ENCODE data around the gene GAL3ST3. TPM values are rescaled to one million over a fixed set of nuclear protein-coding genes. Genes with fewer than 3 reads are reported as not detected.

Gene GAL3ST3
- total and polyA plus RNA-seq, 2 of the 8 experiments (the other 6 are each of a cell fraction or from before 2014, with no cell fraction given) = 21.1 to 21.4 TPM

DNA sequence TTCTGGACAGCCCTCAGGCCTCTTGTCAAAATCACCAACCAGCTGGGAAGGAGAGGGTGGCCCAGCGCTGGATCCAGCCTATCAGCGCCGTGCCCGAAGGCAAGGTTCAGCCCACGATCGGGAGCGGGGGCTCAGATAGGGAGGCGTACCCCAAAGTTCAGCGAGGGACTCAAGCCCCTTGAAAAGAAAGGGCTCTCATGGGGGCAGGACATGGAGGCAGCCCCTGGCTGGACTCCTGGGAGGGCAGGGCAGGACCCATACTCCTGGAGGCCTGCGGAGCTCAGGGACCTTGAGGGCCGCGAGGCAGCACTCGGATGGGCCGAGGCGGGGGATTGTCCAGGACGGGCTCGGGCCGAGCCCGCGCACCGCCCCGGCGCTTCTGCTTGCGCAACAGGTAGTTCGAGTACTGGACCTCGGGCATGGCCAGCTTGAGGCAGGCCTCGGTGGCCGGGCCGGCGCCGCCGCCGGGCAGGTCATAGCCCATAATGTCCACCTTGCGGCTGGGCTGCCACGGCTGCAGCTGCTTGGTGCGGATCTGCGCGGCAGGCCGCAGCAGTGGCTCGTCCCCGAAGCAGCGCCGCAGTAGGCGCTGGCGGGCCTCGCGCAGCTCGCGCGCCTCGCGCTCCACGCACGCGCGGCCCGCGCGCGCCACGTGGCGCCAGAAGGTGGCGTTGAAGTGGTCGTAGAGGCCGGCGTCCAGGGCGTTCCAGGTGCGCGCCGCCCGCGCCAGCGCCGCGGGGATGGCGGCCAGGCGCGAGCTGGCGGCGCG is 6.5 kb downstream of the GAL3ST3 start:
- Histone ChIP-seq H4K8ac (ENCODE audit: extremely low read depth, insufficient read depth, low read length) (no peak overlapping the region), H3K79me1 (ENCODE audit: low read depth, low read length) (peaks cover 3% of the 10 kb centered on the region), H3K18ac (ENCODE audit: extremely low read depth, low read length) (no peak overlapping the region), H2BK20ac (ENCODE audit: low read length) (no peak overlapping the region), H2BK15ac (ENCODE audit: low read length) (no peak overlapping the region), H2BK12ac (ENCODE audit: low read depth, low read length) (no peak overlapping the region), H3K4ac (replicated peaks; ENCODE audit: insufficient read length, low read depth, low read length) (no peak overlapping the region), H4K20me1 (replicated peaks in 1 of 2; ENCODE audit: control insufficient read depth in 1 of 2, insufficient read depth in 2 of 2, low read length in 2 of 2) (peaks cover 0 to 2% of the 10 kb centered on the region in 2 experiments), H4K5ac (ENCODE audit: insufficient read length, low read depth, low read length) (no peak overlapping the region), H3K27ac (ENCODE audit: low read depth, low read length) (no peak overlapping the region), H3K36me3 (ENCODE audit: control insufficient read depth in 2 of 4, insufficient read depth in 4 of 4, low read length in 3 of 4) (peaks cover 0 to 17% (median 8%) of the 10 kb centered on the region in 4 experiments; a peak in 5 of 8 replicates), H4K91ac (replicated peaks; ENCODE audit: insufficient read length, low read length) (no peak overlapping the region), H3K14ac (ENCODE audit: insufficient read length) (no peak overlapping the region), H3K4me1 (replicated peaks in 1 of 4; ENCODE audit: control insufficient read depth in 3 of 4, insufficient read depth in 4 of 4, low read length in 3 of 4) (peaks cover 0 to 11% (median 5%) of the 10 kb centered on the region in 4 experiments; a peak in 5 of 7 replicates), H3K27me3 (replicated peaks in 1 of 4; ENCODE audit: control insufficient read depth in 3 of 4, extremely low read depth in 1 of 4, insufficient read depth in 3 of 4, low read length in 3 of 4) (no peaks in the 10 kb centered on the region), H3K23me2 (ENCODE audit: low read depth, low read length) (no peaks in the 10 kb centered on the region), H3K23ac (ENCODE audit: insufficient read length) (no peak overlapping the region), H2BK120ac (replicated peaks; ENCODE audit: low read depth, low read length) (no peak overlapping the region), H3K9ac (replicated peaks in 1 of 4; ENCODE audit: extremely low read depth in 1 of 4, low read depth in 3 of 4, low read length in 3 of 4) (no peak overlapping the region), H2AK5ac (ENCODE audit: low read depth, low read length) (no peak overlapping the region), H2BK5ac (ENCODE audit: low read depth, low read length) (no peak overlapping the region), H3K4me2 (ENCODE audit: insufficient read depth in 1 of 2, low read depth in 2 of 2, low read length in 2 of 2) (no peak overlapping the region), H3K9me3 (ENCODE audit: insufficient read depth in 2 of 2, low read depth in 1 of 2, low read length in 1 of 2) (peaks cover under 1 to 10% of the 10 kb centered on the region in 2 experiments; a peak in 3 of 4 replicates), H3K4me3 (ENCODE audit: extremely low read depth in 1 of 4, insufficient read depth in 2 of 4, low read depth in 3 of 4, low read length in 4 of 4) (no peak overlapping the region), H3K79me2 (ENCODE audit: control insufficient read depth in 1 of 2, insufficient read depth in 2 of 2, low read length in 2 of 2) (peaks cover 0 to 7% of the 10 kb centered on the region in 2 experiments; a peak in 1 of 4 replicates), H3K56ac (replicated peaks; ENCODE audit: insufficient read length, low read depth, low read length) (no peak overlapping the region), H2AFZ (ENCODE audit: low read length) (no peak overlapping the region)
- no peak for DNase-seq (ENCODE audit: low read depth in 1 of 2, low spot score in 2 of 2)
- ChIA-PET CTCF (ENCODE audit: partially characterized antibody) (interaction anchor here (0.8 to 4.5 kb wide), 6 partner anchors 19 to 158 kb away, joined by 3 to 39 read pairs (median 4); partner anchors contain the start of gene PACS1), POLR2A (ENCODE audit: partially characterized antibody) (interaction anchor here (0.6 to 2.3 kb wide), 4 partner anchors 10 to 48 kb away, joined by 3 to 9 read pairs (median 3); partner anchors contain the start of gene SF3B2)
- FAIRE-seq = no peak
- 98% methylated on average over 58 of the region's 81 CpGs; no CpG with 5 or more reads in 1 of the 2 experiments for WGBS, 2 experiments (ENCODE audit: extremely low coverage in 1 of 2, insufficient coverage in 1 of 2, insufficient read length in 1 of 2, insufficient replicate concordance in 2 of 2, low coverage in 1 of 2, low lambda C conversion rate in 2 of 2, missing lambda C conversion rate in 1 of 2)
- no peak for TF ChIP-seq CREB1 (IDR thresholded peaks at IDR 0.05)
- TF ChIP-seq CTBP2 (IDR thresholded peaks at IDR 0.05; ENCODE audit: borderline replicate concordance, insufficient read depth, insufficient read length, low read length) = no peak
- TF ChIP-seq EGR1 (IDR thresholded peaks at IDR 0.05; ENCODE audit: borderline replicate concordance, low read depth, low read length) = no peak

All from H1 (cell line).